HTR-8/SVneo (cell line): ENCODE data around the gene VSTM2L.

ENCODE experiments used
- DNase-seq: peaks from one replicate; pipeline ENCODE4 v3.0.0; 2011; ENCODE audit warnings: low spot score, mixed read lengths; ENCODE audit not compliant: insufficient read length
- FAIRE-seq: peaks from 2 replicates; lab custom pipeline; 2011; peaks lifted over from hg19 to GRCh38; lab: Jason Lieb, UNC

The VSTM2L gene

GRCh38 chr20:37933786-37934633, 31.1 kb downstream of the VSTM2L start:
- FAIRE-seq (peak; percentile 72), DNase-seq (no peak)

DNA sequence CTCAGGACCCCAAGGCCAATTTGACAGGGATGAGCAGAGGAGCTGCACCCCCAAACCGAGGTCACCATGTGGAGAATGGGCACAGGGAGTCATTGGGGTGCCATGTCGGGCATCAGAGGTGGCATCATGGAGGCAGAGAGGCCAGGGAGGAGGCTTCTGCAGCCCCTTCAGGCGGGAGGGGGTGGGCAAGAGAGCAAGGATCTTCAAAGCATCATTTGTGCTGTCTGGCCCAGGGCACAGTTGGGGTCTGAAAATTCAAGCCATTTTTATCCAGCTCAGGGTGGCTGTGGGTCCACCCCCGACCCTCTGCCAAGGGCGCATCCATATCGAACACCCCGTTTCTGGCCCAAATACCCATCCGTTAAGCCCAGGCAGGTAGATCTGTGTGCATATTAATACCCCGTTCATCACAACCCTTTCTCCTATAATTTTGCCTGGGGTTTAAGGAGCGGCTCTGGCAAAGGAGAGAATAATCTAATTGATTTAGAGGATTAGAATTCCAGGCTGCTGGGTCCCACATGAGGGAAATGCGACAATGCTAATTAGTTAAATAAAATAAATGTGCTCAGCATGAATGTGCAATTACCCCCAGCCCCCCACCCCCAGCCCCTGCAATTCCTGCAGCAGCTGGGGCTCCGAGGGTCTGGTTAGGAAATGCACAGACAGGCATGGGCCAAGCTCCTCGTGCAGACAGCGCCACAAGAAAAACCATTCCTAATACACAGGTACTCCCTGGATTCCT, 31.9 kb downstream of the VSTM2L start:
- FAIRE-seq, result no peak
- no peak for DNase-seq

GRCh38 chr20:37935435-37935834, 32.5 kb downstream of the VSTM2L start:
- FAIRE-seq (no peak), DNase-seq (no peak)

DNA sequence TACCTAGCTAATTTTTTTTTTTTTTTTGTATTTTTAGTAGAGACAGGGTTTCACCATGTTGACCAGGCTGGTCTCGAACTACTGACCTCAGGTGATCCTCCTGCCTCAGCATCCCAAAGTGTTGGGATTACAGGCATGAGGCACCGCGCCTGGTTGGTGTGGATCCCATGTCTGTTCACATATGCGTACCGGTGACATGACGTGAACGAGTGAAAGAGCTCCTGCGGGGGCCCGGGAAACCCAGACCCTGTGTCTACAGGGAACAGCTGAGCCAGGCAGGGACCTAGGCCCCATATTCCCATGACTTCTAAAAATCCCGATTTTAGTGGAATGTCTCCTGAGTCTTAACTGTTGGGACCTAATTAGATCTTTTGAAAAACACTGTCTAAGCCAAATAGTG, 33.1 kb downstream of the VSTM2L start:
- no peak for FAIRE-seq
- no peak for DNase-seq

DNA sequence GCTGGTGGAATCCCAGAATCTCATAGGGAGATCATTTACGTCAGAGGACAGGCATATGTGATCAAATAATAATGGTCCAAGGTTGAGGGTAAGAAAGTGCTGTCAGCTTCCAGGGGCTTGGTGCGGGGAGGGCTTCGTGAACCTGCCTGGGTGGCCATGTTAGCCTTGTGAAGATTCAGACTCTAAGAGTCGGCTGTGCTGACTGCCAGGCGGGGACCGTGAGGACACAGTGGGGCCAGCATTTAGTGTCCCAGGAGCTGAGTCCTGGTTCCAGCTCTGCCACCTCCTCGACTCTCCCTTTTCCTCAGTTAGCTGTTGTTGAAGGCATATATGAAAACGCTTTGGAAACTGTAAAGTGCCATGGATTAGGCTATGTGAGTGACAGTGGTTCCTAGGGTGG, 33.5 kb downstream of the VSTM2L start:
- FAIRE-seq (peak; percentile 63), DNase-seq (no peak)

DNA sequence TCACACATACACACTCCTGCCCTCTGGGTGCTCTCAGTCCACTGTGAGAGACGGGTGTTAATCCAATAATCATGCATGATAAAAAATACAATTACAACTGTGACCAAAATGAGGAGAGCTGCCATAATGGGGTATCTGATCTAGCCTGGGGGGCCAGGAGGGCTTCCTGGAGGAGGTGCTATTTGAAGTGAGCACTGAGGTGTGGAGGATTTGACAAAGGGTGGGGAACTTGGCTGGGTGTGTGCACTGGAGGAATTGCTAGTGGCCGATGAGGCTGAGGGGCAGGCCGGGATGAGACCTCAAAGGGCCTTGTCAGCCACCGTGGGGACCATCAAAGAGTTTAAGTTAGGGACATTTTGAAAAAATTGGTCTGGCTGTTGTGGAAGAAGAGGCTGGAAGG, 34.8 kb downstream of the VSTM2L start:
- FAIRE-seq (no peak), DNase-seq (no peak)

DNA sequence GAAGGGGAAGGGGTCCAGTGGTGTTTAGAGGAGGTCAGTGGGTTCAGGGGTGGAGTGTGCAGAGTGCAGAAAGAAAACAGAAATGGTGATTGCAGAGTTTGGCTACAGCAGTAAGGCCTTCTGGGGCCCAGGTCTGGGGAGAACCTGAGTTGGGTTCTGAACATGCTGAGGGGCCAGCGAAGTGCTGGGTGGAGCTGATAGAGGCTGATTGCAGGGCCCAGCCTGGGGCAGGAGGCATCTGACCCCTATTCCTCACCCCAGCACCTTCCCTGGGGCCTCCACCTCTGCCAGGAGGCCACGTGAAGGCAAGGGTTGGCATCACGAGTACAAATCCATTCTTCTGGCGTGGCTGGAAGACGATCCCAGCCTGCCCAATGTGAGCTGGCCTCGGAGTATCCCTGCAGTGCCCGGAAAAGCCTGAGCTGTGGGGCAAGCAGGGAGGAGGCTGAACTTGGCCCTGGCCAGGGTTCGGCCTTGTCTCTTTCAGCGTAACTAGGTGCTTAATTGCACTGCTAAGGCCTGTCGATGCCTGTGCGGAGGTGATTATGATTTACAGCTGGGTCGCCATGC, 35.3 kb downstream of the VSTM2L start:
- FAIRE-seq (peak; percentile 76), DNase-seq (no peak)

- DNase-seq, result no peak
- FAIRE-seq, result no peak
Observed at GRCh38 chr20:37938954-37939353, 36.0 kb downstream of the VSTM2L start.

DNA sequence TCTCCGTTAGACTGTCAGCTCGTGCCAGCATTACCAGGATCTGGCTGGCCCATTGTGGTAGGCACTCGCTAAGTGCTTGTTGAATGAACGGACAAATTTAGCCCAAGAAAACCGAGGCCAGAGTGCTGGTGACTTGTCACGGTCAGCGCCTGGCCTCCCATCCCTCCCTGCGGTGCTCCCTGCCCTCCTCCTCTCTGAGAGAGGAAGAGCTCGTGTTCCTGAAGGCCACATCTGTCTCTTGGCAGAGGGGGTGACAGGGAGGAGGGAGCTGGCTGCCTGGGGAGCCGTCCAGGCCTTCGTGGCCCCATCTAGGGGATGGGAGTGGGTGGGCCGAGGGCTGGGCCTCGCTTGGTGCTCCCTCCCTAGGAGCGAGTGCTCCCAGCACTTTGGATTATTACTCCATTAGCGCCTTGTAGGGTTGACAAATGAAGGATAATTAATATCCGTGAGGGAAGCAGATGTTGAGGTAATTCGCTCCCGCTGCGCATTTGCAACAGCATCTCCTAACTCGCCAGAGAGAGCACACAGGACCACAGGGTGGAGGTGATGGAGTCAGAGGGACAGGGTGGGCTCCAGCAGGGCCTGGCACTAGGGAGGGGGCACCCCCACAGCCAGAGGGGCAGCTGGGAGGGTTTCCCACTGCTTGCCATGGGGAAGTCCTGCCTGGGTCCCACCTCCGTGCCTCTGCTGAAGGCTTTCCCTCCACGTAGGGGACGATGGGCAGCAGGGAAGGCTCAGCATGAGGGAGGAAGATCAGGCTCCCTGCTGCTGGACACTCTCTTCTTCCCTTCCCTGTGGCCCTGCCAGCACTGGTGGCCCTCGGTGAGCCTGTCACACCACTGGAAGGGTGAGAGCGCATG, 37.0 kb downstream of the VSTM2L start:
- no peak for FAIRE-seq
- DNase-seq, result no peak

DNA sequence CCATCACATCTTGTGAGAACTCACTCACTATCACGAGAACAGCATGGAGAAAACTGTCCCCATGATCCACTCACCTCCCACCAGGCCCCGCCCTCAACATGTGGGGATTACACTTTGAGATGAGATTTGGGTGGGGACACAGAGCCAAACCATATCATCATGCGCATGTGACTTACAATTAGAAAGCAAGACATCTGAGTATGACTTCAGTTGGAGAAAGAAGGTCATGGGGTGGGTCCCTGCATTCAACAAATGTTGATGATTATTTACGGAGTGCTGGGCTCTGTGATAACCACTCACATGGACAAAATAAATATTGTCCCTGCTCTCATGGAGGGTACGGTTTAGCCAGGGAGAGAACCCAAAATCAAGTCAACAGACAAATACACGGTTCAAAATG, 37.9 kb downstream of the VSTM2L start:
- peak; percentile 49 for FAIRE-seq
- DNase-seq, result no peak

DNA sequence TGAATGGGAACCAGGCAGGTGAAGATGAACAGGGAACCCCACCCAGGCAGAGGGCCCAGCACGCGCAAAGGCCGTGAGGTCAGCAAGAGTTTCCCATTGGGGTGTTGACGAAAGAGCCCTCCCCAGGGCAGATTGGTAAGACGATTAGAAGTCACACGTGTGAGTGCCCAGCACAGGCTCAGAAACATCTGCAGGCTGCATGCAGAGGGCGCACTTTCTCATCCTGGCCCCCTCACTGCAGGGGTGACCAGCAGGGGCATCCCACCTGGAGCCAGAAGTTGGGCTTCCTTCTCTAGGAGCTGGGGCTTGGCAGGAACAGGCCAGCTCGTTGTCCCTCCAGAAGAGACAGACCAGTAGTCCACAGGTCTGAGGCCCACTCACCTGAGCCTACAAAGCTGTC, 38.4 kb downstream of the VSTM2L start:
- DNase-seq (peak; percentile 51), FAIRE-seq (peak; percentile 40)

DNA sequence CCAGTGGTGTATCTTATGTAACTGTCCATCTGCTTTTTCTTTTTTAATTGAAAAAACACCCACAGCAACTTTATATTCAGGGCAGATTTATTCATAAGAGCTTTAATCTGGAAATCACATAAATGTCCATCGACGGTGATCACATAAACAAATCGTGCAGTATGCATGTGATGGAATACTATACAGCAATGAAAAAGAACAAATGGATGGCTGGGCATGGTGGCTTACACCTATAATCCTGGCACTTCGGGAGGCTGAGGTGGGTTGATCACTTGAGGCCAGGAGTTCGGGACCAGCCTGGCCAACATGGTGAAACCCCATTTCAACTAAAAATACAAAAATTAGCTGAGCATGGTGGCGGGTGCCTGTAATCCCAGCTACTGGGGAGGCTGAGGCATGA, 39.1 kb downstream of the VSTM2L start:
- DNase-seq (no peak), FAIRE-seq (no peak)

GRCh38 chr20:37943033-37943432, 40.1 kb downstream of the VSTM2L start:
- no peak for DNase-seq
- FAIRE-seq, result no peak

DNA sequence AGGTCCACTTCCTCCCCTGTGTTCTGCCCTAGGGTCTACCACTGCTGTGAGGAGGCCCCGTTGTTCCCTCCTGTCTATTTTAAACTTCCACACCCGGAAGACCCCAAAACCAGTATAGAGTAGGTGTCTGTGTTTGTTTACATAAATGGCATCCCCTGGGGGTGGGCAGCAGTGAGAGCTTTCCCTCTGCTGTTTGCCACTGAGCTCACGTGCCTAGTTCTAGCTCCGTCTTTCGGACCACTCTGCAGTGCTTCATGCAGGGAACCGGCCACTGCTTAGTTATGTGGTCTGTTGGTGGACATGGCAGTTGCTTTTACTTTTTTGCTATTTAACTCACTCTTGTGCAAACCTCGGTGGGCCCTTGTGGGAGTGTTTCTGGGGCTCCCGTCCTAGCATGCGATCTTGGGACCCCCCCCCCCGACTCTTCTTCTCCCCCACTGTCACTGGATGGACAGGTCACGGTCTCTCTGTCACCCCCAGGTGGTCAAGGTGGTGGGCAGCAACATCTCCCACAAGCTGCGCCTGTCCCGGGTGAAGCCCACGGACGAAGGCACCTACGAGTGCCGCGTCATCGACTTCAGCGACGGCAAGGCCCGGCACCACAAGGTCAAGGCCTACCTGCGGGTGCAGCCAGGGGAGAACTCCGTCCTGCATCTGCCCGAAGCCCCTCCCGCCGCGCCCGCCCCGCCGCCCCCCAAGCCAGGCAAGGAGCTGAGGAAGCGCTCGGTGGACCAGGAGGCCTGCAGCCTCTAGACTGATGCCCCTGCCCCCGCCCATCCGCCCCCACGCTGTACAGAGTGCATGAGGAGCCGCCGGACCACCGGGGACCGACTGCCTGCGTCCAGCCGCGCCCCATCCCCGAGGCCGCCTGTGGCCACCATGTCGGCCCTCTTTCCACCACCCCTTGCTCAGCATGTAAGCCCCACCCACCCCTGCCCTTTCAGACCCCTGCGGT, 40.9 kb downstream of the VSTM2L start:
- FAIRE-seq (peak; percentile 49), DNase-seq (no peak)

GRCh38 chr20:37944456-37944981, 41.6 kb downstream of the VSTM2L start:
- FAIRE-seq (no peak), DNase-seq (no peak)

GRCh38 chr20:37945091-37945547, 42.2 kb downstream of the VSTM2L start:
- DNase-seq, result no peak
- no peak for FAIRE-seq

GRCh38 chr20:37946946-37947345, 44.0 kb downstream of the VSTM2L start:
- no peak for FAIRE-seq

GRCh38 chr20:37947943-37948342, 45.0 kb downstream of the VSTM2L start:
- FAIRE-seq (peak; percentile 72), DNase-seq (no peak)

More at GRCh38 chr20:37946946-37947345, 44.0 kb downstream of the VSTM2L start:
- no peak for DNase-seq

GRCh38 chr20:37948956-37949355, 46.0 kb downstream of the VSTM2L start:
- peak; percentile 75 for FAIRE-seq
- no peak for DNase-seq
